H1 (cell line): ENCODE data around the gene VASP. TPM values are rescaled to one million over a fixed set of nuclear protein-coding genes. Genes with fewer than 3 reads are reported as not detected.
A peak's percentile ranks its signal among the peaks of the same experiment; 100 is the strongest.

Source experiments
- CTCF ChIA-PET: fragments of 300-600 bp; sonication (Branson Sonifier 250); formaldehyde crosslinking; loops from one replicate; lab custom pipeline; 2021; ENCODE audit not compliant: partially characterized antibody; lab: Charles Lee
- POLR2A ChIA-PET: fragments of 300-600 bp; sonication (Branson Sonifier 250); formaldehyde crosslinking; loops from one replicate; lab custom pipeline; 2021; ENCODE audit warnings: inconsistent platforms; ENCODE audit not compliant: partially characterized antibody; lab: Charles Lee
- DNase-seq, 2 experiments: peaks; one replicate each; pipeline versions ENCODE4 v3.0.0 to v3.0.0-alpha.2; 2010 to 2022; ENCODE audit warnings: low spot score in 2 of 2, low read depth in 1 of 2, mixed read lengths in 1 of 2
- FAIRE-seq: peaks from 2 replicates; lab custom pipeline; 2011; peaks lifted over from hg19 to GRCh38; lab: Jason Lieb, UNC
- H2AFZ ChIP-seq: 2 replicates; pipeline ENCODE4 v1.8.1; 2012; ENCODE audit warnings: low read length, inconsistent platforms
- H2AK5ac ChIP-seq: 2 replicates; pipeline ENCODE4 v1.6.1; 2013; ENCODE audit warnings: low read depth, low read length
- H2BK120ac ChIP-seq: replicated peaks from 2 replicates; pipeline ENCODE3; 2013; ENCODE audit warnings: low read depth, low read length, inconsistent platforms
- H2BK12ac ChIP-seq: 2 replicates; pipeline ENCODE4 v1.6.1; 2013; ENCODE audit warnings: low read depth, low read length
- H2BK15ac ChIP-seq: 2 replicates; pipeline ENCODE4 v1.6.1; 2013; ENCODE audit warnings: low read length
- H2BK20ac ChIP-seq: 2 replicates; pipeline ENCODE4 v1.6.1; 2013; ENCODE audit warnings: low read length
- H2BK5ac ChIP-seq: 2 replicates; pipeline ENCODE4 v1.6.1; 2013; ENCODE audit warnings: low read depth, low read length
- H3K14ac ChIP-seq: 2 replicates; pipeline ENCODE4 v1.6.1; 2013; ENCODE audit warnings: inconsistent platforms; ENCODE audit not compliant: insufficient read length
- H3K18ac ChIP-seq: 2 replicates; pipeline ENCODE4 v1.6.1; 2013; ENCODE audit warnings: low read length; ENCODE audit errors: extremely low read depth
- H3K23ac ChIP-seq: 2 replicates; pipeline ENCODE4 v1.6.1; 2013; ENCODE audit warnings: inconsistent platforms; ENCODE audit not compliant: insufficient read length
- H3K23me2 ChIP-seq: 2 replicates; pipeline ENCODE4 v1.6.1; 2013; ENCODE audit warnings: low read depth, low read length
- H3K27ac ChIP-seq: 2 replicates; pipeline ENCODE4 v1.6.1; 2011; ENCODE audit warnings: low read depth, low read length, inconsistent platforms
- H3K27me3 ChIP-seq, 4 experiments: replicated peaks in 1 of 4; 1 replicate in 1 of 4; 2 replicates in 3 of 4; pipeline versions ENCODE4 v1.6.1 to v1.8.1; 2011 to 2013; ENCODE audit warnings: low read length in 3 of 4, mild to moderate bottlenecking in 3 of 4, inconsistent platforms in 2 of 4, mixed read lengths in 2 of 4, moderate library complexity in 1 of 4; ENCODE audit not compliant: control insufficient read depth in 3 of 4, insufficient read depth in 3 of 4; ENCODE audit errors: extremely low read depth in 1 of 4
- H3K36me3 ChIP-seq, 4 experiments: 2 replicates each; pipeline versions ENCODE4 v1.6.1 to v1.8.1; 2011 to 2013; ENCODE audit warnings: mild to moderate bottlenecking in 4 of 4, low read length in 3 of 4, moderate library complexity in 2 of 4, control low read depth in 1 of 4, inconsistent platforms in 1 of 4; ENCODE audit not compliant: insufficient read depth in 4 of 4, control insufficient read depth in 2 of 4
- H3K4ac ChIP-seq: replicated peaks from 2 replicates; pipeline ENCODE3; 2013; ENCODE audit warnings: low read length, low read depth, mixed read lengths, inconsistent platforms; ENCODE audit not compliant: insufficient read length
- H3K4me1 ChIP-seq, 4 experiments: replicated peaks in 1 of 4; 1 replicate in 1 of 4; 2 replicates in 3 of 4; pipeline versions ENCODE4 v1.6.1 to v1.8.1; 2011 to 2013; ENCODE audit warnings: low read length in 3 of 4, inconsistent platforms in 2 of 4, mixed read lengths in 1 of 4; ENCODE audit not compliant: insufficient read depth in 4 of 4, control insufficient read depth in 3 of 4
- H3K4me2 ChIP-seq, 2 experiments: 2 replicates each; pipeline versions ENCODE4 v1.6.1 to v1.8.1; 2011 to 2013; ENCODE audit warnings: low read depth in 2 of 2, low read length in 2 of 2, control low read depth in 1 of 2, inconsistent platforms in 1 of 2, mild to moderate bottlenecking in 1 of 2; ENCODE audit not compliant: insufficient read depth in 1 of 2
- H3K4me3 ChIP-seq, 4 experiments: fragments of 200-600, 300-600 bp in 1 of 4; sonication (generic), shearing (Covaris generic), sonication (Bioruptor Twin) in 1 of 4; 2 replicates each; pipeline versions ENCODE4 v1.5.1 to v1.8.1; 2011 to 2016; ENCODE audit warnings: low read length in 4 of 4, low read depth in 3 of 4, control low read depth in 2 of 4, inconsistent platforms in 2 of 4, mild to moderate bottlenecking in 2 of 4, mixed read lengths in 1 of 4, moderate library complexity in 1 of 4; ENCODE audit not compliant: insufficient read depth in 2 of 4; ENCODE audit errors: extremely low read depth in 1 of 4
- H3K56ac ChIP-seq: replicated peaks from 2 replicates; pipeline ENCODE3; 2013; ENCODE audit warnings: low read depth, mild to moderate bottlenecking, mixed read lengths, low read length, inconsistent platforms; ENCODE audit not compliant: insufficient read length
- H3K79me1 ChIP-seq: 2 replicates; pipeline ENCODE4 v1.6.1; 2013; ENCODE audit warnings: low read depth, low read length, control low read depth
- H3K79me2 ChIP-seq, 2 experiments: 2 replicates each; pipeline versions ENCODE4 v1.6.1 to v1.8.1; 2012 to 2013; ENCODE audit warnings: low read length in 2 of 2, mild to moderate bottlenecking in 2 of 2, inconsistent platforms in 1 of 2; ENCODE audit not compliant: insufficient read depth in 2 of 2, control insufficient read depth in 1 of 2
- H3K9ac ChIP-seq, 4 experiments: replicated peaks in 1 of 4; 1 replicate in 1 of 4; 2 replicates in 3 of 4; pipeline versions ENCODE4 v1.6.1 to v1.8.1; 2011 to 2013; ENCODE audit warnings: low read depth in 3 of 4, low read length in 3 of 4, control low read depth in 2 of 4, mild to moderate bottlenecking in 2 of 4, moderate library complexity in 2 of 4, inconsistent platforms in 1 of 4; ENCODE audit errors: extremely low read depth in 1 of 4
- H3K9me3 ChIP-seq, 2 experiments: 2 replicates each; pipeline versions ENCODE4 v1.6.1 to v1.8.1; 2012 to 2013; ENCODE audit warnings: mild to moderate bottlenecking in 2 of 2, moderate library complexity in 2 of 2, control low read depth in 1 of 2, inconsistent platforms in 1 of 2, low read depth in 1 of 2, low read length in 1 of 2, mixed read lengths in 1 of 2; ENCODE audit not compliant: insufficient read depth in 2 of 2
- H4K20me1 ChIP-seq, 2 experiments: replicated peaks in 1 of 2; 2 replicates each; pipeline versions ENCODE3 to v1.8.1; 2011 to 2013; ENCODE audit warnings: inconsistent platforms in 2 of 2, low read length in 2 of 2, mild to moderate bottlenecking in 1 of 2; ENCODE audit not compliant: insufficient read depth in 2 of 2, control insufficient read depth in 1 of 2
- H4K5ac ChIP-seq: 2 replicates; pipeline ENCODE4 v1.6.1; 2013; ENCODE audit warnings: low read length, low read depth, mixed read lengths, inconsistent platforms; ENCODE audit not compliant: insufficient read length
- H4K8ac ChIP-seq: 2 replicates; pipeline ENCODE4 v1.8.0; 2013; ENCODE audit warnings: mild to moderate bottlenecking, moderate library complexity, low read length, inconsistent platforms; ENCODE audit not compliant: insufficient read depth; ENCODE audit errors: extremely low read depth
- H4K91ac ChIP-seq: replicated peaks from 2 replicates; pipeline ENCODE3; 2013; ENCODE audit warnings: low read length, mixed read lengths, inconsistent platforms; ENCODE audit not compliant: insufficient read length
- ASH2L ChIP-seq: fragments of 200-600, 300-600 bp; sonication (generic); IDR thresholded peaks from one replicate; pipeline ENCODE4 v1.7.1; 2017; ENCODE audit warnings: low read length
- CHD2 ChIP-seq: IDR thresholded peaks from 2 replicates; pipeline ENCODE4 v1.6.1; 2012; ENCODE audit warnings: low read length, improper control_type of control experiment
- EZH2 ChIP-seq: fragments of 200-600 bp; sonication (generic); IDR thresholded peaks from 2 replicates; pipeline ENCODE4 v1.7.1; 2012; ENCODE audit warnings: low read depth, mild to moderate bottlenecking, moderate library complexity, low read length, inconsistent platforms; ENCODE audit not compliant: severe bottlenecking
- FOSL1 ChIP-seq: IDR thresholded peaks from 2 replicates; pipeline ENCODE4 v1.6.1; 2011; ENCODE audit warnings: mild to moderate bottlenecking, low read depth, low read length, moderate library complexity; ENCODE audit not compliant: insufficient read depth
- MAX ChIP-seq: IDR thresholded peaks from 2 replicates; pipeline ENCODE4 v1.6.1; 2012; ENCODE audit warnings: inconsistent platforms
- POLR2AphosphoS5 ChIP-seq: IDR thresholded peaks from 2 replicates; pipeline ENCODE4 v1.6.1; 2011; ENCODE audit warnings: low read depth, low read length
- SUZ12 ChIP-seq: fragments of 200-600 bp; sonication (generic); IDR thresholded peaks from 2 replicates; pipeline ENCODE4 v1.6.1; 2012; ENCODE audit warnings: mild to moderate bottlenecking, inconsistent platforms, low read length, moderate library complexity, mixed read lengths
- ZNF274 ChIP-seq: IDR thresholded peaks from 2 replicates; pipeline ENCODE4 v1.7.0; 2012; ENCODE audit warnings: low read length, borderline replicate concordance; ENCODE audit errors: extremely low read depth
- WGBS, 2 experiments: shearing (Covaris generic) in 1 of 2; methylation state at CpG; one replicate each; pipeline versions ENCODE4 v1.1.6 to v1.1.7; 2013 to 2015; ENCODE audit warnings: low lambda C conversion rate in 2 of 2, mixed read lengths in 2 of 2, inconsistent platforms in 1 of 2, low coverage in 1 of 2, missing lambda C conversion rate in 1 of 2; ENCODE audit not compliant: insufficient replicate concordance in 2 of 2, insufficient coverage in 1 of 2, insufficient read length in 1 of 2; ENCODE audit errors: extremely low coverage in 1 of 2, missing lambda C conversion rate in 1 of 2; 5-methylcytosine and 5-hydroxymethylcytosine counted together
- polyA plus RNA-seq, 7 experiments: library from polyadenylated mRNA; depleted of rRNA in 3 of 7; stranded (reverse) in 5 of 7; unstranded in 2 of 7; fragments of >200 nt in 5 of 7; fragments of 200-250 nt in 2 of 7; gene quantifications; 1 replicate in 5 of 7; 2 replicates in 1 of 7; 4 replicates in 1 of 7; pipeline versions ENCODE4 v1.2.1 to v1.2.3, GENCODE V29; 2011 to 2013; ENCODE audit warnings: missing spikeins in 2 of 7, mixed read lengths in 2 of 7
- total RNA-seq: library from RNA; stranded (reverse); fragmentation: NEBNext Ultra II Directional; extraction: Animal tissue kit (Norgen Biotek cat#: 25700); gene quantifications from 2 replicates; pipeline ENCODE4 v1.2.1, GENCODE V29; 2021

The VASP gene
- total and polyA plus RNA-seq, 2 of the 8 experiments (the other 6 are each of a cell fraction or from before 2014, with no cell fraction given) = 89.7 to 135 TPM

- Histone ChIP-seq H3K9ac (peak overlapping the region in 3 of 4 experiments; percentile 35 to 85 (median 60); a peak in 3 of 7 replicates), H3K4me2 (peak overlapping the region; percentile 72 to 97), H3K27me3 (peaks cover 0 to 9% (median 7%) of the 10 kb centered on the region in 4 experiments; a peak in 4 of 7 replicates), H2BK5ac (no peak overlapping the region; the same call in 1 of the 2 replicates), H3K14ac (no peak overlapping the region), H2AK5ac (no peak overlapping the region; the same call in 1 of the 2 replicates), H2BK120ac (no peak overlapping the region), H4K20me1 (peaks cover 0 to 3% of the 10 kb centered on the region in 2 experiments), H3K4me1 (peaks cover 0 to 15% (median 6%) of the 10 kb centered on the region in 4 experiments; a peak in 5 of 7 replicates), H3K79me2 (no peaks in the 10 kb centered on the region), H3K9me3 (no peaks in the 10 kb centered on the region), H2BK20ac (no peak overlapping the region), H3K23ac (no peak overlapping the region), H3K56ac (no peak overlapping the region), H3K27ac (peak overlapping the region; percentile 56), H4K5ac (peak overlapping the region; percentile 23), H2BK15ac (no peak overlapping the region), H3K18ac (peak overlapping the region; percentile 71), H3K4ac (no peak overlapping the region), H4K91ac (no peak overlapping the region), H2BK12ac (peak overlapping the region; percentile 93), H2AFZ (peak overlapping the region; percentile 89), H3K4me3 (peak overlapping the region; percentile 65 to 95 (median 73)), H4K8ac (peak overlapping the region; percentile 69; the same call in 1 of the 2 replicates), H3K36me3 (no peaks in the 10 kb centered on the region), H3K79me1 (no peaks in the 10 kb centered on the region), H3K23me2 (peaks cover 19% of the 10 kb centered on the region; the same call in 1 of the 2 replicates)
- 12% methylated on average over 11 of the region's 11 CpGs; no CpG with 5 or more reads in 1 of the 2 experiments for WGBS, 2 experiments
- POLR2A ChIA-PET = interaction anchor here (0.8 to 4.4 kb wide), 18 partner anchors 11 to 167 kb away, joined by 3 to 52 read pairs (median 8); partner anchors contain the start of genes ERCC1 and PPP1R13L
- DNase-seq (no peak), FAIRE-seq (no peak)
- CTCF ChIA-PET = interaction anchor here (0.7 to 32.9 kb wide), 11 partner anchors 9 to 67 kb away, joined by 3 to 760 read pairs (median 9); partner anchors contain the start of gene ERCC1
- TF ChIP-seq CHD2 (no peak), FOSL1 (no peak), POLR2AphosphoS5 (no peak), SUZ12 (no peak), ASH2L (peak; percentile 26), MAX (no peak), ZNF274 (no peak), EZH2 (no peak)
Measured at GRCh38 chr19:45467115-45467455, 40.2 kb upstream of the VASP start.
